Fibroblast of villous mesenchyme (primary cell): ENCODE data around the gene CYREN. TPM values are rescaled to one million over a fixed set of nuclear protein-coding genes. Genes with fewer than 3 reads are reported as not detected.

ENCODE experiments used
- DNase-seq: peaks from one replicate; pipeline ENCODE4 v3.0.0-alpha.2; 2010; ENCODE audit warnings: low read depth
- H3K4me3 ChIP-seq: 2 replicates; pipeline ENCODE4 v1.5.1; 2011; ENCODE audit warnings: low read depth, mild to moderate bottlenecking, low read length
- total RNA-seq: library from RNA; depleted of rRNA; stranded (reverse); fragments of >200 nt; gene quantifications from 2 replicates; pipeline ENCODE4 v1.2.3, GENCODE V29; 2012
- TF ChIP-seq, protein P1 (sequence below): IDR thresholded peaks from 2 replicates; pipeline ENCODE4 v1.5.1; 2012; ENCODE audit warnings: low read depth, mild to moderate bottlenecking, low read length; ENCODE audit not compliant: insufficient read depth

Gene CYREN
- total RNA-seq, 1 donor: 34.1 TPM

DNA sequence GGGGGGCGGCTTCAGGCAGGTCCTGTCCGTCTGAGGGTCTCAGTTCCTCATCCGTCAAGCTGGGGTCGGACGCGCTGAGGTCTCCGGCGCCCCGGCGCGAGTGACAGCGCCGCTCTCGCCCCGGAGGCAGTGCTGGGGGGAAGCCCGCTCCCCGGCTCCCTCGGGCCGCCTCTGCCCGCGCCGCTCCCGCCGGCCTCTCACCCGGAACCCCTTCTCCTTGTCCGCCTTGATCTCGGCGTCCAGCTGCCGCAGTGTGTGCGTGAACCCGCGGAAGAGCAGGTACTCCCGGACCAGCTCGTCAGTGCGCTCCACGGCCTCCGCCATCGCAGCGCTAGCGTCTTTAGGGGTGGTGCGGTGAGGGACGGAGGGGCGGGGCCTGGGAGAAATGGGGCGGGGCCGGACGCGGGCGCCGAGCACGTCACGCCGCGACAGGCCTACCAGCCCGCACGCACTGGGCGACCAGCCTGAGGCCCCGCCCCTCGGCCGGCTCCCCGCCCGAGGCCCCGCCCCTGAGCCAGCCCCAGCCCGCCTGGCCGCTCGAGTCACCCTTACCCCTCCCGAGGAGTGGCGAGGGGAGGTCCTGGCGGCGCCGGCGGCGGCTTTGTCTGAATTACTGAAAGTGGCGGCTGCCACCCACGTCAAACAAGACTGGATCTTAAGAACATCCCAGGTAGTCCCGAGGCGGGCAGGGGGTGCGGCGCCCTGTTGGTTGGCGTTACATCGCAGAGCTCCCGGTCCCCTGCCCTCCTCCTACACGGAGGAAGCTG is 40.9 kb upstream of the CYREN start, which contains the start of gene WDR91:
Gene WDR91, minus strand, starts transcription at position 348 of the 767 bp plus-strand sequence. Its CDS starts 24 bp downstream, at position 324.
- H3K4me3 ChIP-seq: peak within 1 kb of the TSS; percentile 87
- peak; percentile 90 for DNase-seq
- TF ChIP-seq, protein P1, sequence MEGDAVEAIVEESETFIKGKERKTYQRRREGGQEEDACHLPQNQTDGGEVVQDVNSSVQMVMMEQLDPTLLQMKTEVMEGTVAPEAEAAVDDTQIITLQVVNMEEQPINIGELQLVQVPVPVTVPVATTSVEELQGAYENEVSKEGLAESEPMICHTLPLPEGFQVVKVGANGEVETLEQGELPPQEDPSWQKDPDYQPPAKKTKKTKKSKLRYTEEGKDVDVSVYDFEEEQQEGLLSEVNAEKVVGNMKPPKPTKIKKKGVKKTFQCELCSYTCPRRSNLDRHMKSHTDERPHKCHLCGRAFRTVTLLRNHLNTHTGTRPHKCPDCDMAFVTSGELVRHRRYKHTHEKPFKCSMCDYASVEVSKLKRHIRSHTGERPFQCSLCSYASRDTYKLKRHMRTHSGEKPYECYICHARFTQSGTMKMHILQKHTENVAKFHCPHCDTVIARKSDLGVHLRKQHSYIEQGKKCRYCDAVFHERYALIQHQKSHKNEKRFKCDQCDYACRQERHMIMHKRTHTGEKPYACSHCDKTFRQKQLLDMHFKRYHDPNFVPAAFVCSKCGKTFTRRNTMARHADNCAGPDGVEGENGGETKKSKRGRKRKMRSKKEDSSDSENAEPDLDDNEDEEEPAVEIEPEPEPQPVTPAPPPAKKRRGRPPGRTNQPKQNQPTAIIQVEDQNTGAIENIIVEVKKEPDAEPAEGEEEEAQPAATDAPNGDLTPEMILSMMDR: no peak

DNA sequence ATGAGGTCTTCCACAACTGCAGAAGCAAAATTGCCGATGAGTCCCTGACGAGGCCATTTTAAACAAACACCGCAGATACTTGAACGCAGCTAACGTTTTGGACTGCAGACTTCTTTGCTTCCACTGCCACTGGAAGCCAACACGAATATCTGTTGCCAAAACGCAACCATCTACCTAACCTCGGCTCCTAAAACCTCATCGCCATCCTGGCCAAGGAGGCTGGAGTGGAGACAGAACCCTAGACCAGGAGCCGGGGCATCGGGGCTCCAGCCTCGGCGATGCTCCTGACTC is 40.3 kb upstream of the CYREN start:
- TF ChIP-seq, protein P1: no peak
- H3K4me3 ChIP-seq: peak overlapping the region; percentile 87
- peak; percentile 30 for DNase-seq

DNA sequence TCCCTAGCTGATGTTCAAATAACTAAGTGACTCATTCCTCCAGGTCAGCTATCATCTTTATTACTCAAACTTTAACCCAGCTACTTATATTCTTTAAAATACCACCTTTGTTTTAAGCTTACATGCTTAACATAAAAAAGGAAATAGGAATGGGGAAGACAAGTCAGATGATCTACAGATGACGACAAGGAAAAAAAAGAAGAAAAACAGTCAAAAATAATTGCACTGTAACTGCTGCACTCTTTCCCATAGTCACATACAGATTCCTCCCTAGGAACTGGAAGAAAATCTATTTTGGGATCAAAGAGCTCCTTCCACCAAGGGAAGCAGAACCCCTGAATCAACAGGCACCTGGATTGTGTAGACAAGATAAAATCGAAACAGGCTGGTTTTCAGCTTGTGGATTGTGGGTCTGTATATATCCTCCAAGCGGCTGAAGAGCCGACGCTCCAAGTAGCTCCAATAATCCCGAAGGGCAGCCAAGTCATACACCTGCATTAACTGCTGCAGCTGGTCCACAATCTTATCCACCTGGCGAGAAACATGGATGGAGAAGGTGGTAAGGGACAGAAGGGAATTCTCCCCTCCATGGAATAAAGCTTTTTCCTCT is 38.8 kb upstream of the CYREN start:
- no peak for DNase-seq
- TF ChIP-seq, protein P1: no peak
- no peak overlapping the region for H3K4me3 ChIP-seq

DNA sequence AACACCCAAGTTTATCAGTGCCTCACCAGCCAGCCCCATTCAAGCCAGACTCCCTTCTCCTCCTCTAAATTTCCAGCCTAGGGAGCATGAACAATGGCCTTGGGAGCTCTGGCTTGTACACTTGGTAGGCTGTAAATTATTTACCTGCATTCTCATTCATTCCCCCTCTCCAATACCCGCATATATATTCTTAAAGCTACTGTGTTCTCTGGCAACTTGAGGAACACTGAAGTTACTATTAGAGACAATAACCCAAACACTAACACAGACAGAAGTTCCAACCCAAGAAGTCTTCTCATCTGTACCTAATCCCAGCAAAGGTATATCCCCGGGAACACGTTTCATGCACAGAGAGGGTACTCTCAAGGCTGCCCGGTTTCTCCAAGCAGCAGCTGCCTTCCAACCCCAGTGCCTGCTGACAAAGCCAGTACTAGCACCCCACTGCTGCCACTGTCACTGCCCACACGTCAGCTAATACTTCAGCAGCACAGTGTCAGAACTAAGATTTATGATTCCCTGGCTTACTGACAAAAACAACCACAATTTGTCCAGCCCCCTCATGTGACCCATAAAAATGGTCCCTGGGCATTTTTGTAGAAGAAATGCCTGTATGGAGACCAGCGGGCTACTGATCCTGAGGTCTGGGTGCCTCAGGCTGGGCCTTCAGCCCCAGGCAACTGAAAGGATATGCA is 37.7 kb upstream of the CYREN start:
- TF ChIP-seq, protein P1: no peak

DNA sequence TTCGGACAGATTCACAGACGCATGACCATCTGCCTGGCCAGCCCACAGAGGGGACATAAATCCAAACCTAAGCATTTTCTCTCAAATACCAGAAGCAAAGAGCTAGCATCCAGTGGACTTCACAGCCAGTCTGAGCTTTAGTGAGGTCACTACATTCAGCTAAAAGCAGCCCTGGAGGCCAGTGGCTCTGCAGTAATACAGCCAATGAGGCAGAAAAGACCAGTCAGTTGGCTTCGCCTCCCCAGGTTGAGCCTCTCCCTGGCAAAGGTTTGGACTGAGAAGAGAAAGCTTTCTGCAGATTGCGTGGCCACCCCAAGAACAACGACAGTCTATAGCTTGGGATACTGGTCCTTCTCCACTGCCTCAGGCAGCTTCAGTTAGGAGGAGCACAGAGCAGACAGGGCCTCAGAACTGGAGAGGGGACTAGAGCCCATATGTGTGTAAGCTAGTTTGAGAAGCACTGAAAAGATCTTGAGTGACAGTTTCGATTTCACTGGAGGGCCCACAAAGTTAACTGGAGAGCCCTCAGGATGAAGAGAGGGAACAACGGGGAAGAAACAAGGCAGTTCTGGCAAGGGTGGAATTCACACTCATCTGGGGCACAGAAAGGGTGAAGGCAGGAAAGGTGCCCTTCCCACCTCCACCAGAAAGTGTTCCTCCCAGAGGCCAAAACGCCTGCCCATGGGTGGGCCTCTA is 37.0 kb upstream of the CYREN start:
- H3K4me3 ChIP-seq: no peak overlapping the region
- DNase-seq: no peak
- TF ChIP-seq, protein P1: no peak

More for the DNA sequence above, 37.7 kb upstream of the CYREN start:
- no peak for DNase-seq
- H3K4me3 ChIP-seq: no peak overlapping the region

DNA sequence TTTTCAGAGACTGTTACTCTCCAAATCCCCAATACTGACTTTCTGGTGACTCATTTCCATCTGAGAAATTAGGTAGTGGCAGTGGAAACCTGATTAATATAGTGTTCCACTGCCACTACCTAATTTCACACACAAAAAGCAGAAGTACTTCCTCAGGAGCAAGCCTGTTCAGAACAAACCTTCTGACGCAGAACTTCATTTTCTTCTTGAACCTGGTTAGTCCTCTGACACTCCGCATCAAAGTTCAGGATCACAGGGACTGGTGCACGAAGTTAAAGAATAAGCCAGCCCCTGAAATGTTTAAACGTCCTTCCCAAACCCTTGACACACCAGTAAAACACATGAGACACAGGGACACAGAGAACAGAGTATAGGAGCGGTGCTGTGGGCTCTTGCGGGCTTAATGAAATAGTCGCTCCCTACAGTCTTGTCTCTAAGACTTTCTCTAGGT is 36.5 kb upstream of the CYREN start:
- no peak for DNase-seq
- H3K4me3 ChIP-seq: no peak overlapping the region
- TF ChIP-seq, protein P1: no peak
